ENCODE results near the gene RAB11FIP5. TPM values are rescaled to one million over a fixed set of nuclear protein-coding genes. Genes with fewer than 3 reads are reported as not detected.
A peak's percentile ranks its signal among the peaks of the same experiment; 100 is the strongest.

Gene RAB11FIP5
- total RNA-seq, 1 experiment from 2014 or later = 20.8 TPM

DNA sequence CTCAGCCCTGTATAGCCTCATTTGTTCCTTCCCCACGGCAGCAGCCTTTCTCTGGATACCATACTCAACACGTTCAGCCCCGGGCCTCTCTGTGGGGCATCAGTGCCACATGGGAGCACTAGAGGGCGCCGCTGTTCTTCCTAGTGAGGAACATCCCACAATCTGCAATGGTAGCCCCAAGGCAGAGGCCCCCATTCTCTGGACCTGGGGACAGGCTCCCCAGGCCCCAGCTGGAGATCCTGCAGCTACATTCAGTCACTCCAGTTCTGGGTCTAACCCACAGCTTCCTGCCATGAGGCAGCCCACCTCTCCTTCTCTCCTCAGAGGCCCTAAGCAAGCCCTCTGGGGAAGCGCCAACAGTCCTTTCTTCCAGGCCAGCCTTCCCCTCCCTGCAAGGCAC, 27.1 kb downstream of the RAB11FIP5 start:
- ChIA-PET RAD21 (ENCODE audit: low non-redundant PET in 1 of 2, low total read pairs in 2 of 2, uncharacterized antibody in 2 of 2, unreplicated experiment in 2 of 2) (interaction anchor here in 1 of 2 experiments (2.9 kb wide), 1 partner anchor 71 kb away, joined by 8 read pairs; no protein-coding TSS in a partner anchor), CTCF (interaction anchor here (0.7 to 3.5 kb wide), 4 partner anchors 8 to 126 kb away, joined by 3 to 33 read pairs (median 4); no protein-coding TSS in a partner anchor), POLR2A (no interaction called here)
- H3K4me2 ChIP-seq (ENCODE audit: low read length) = no peak overlapping the region
- no peak overlapping the region for H2AFZ ChIP-seq (ENCODE audit: low read depth, low read length, poor library complexity, severe bottlenecking)
- no peak overlapping the region for H3K9ac ChIP-seq (ENCODE audit: low read length)
- peaks cover 24% of the 10 kb centered on the region; the same call in 1 of the 2 replicates for H3K79me2 ChIP-seq (ENCODE audit: insufficient read depth, low read length)
- peaks cover 0 to 14% of the 10 kb centered on the region in 2 experiments; a peak in 2 of 4 replicates for H3K4me1 ChIP-seq (ENCODE audit: control insufficient read depth in 1 of 2, insufficient read depth in 2 of 2, low read length in 2 of 2)
- H3K9me2 ChIP-seq (ENCODE audit: insufficient read depth) = no peaks in the 10 kb centered on the region
- intact Hi-C loops (cut with micrococcal nuclease) = loop anchor here (1.0 to 5.0 kb wide), 4 partner anchors 71 to 127 kb away; no protein-coding TSS in a partner anchor
- H3K9me3 ChIP-seq (ENCODE audit: control insufficient read depth in 1 of 2, insufficient read depth in 1 of 2, low read depth in 1 of 2, low read length in 2 of 2) = no peaks in the 10 kb centered on the region
- H4K20me1 ChIP-seq (ENCODE audit: insufficient read depth) = peaks cover 3% of the 10 kb centered on the region; the same call in 1 of the 2 replicates
- H3K36me3 ChIP-seq (ENCODE audit: control insufficient read depth in 1 of 2, insufficient read depth in 2 of 2, low read length in 2 of 2) = peaks cover 0 to 10% of the 10 kb centered on the region in 2 experiments; a peak in 2 of 4 replicates
- no peak for DNase-seq (ENCODE audit: low read depth, low spot score)
- no peak overlapping the region for H3K4me3 ChIP-seq (replicated peaks in 1 of 2; ENCODE audit: low read depth in 1 of 2, low read length in 2 of 2)
- TF ChIP-seq RAD21 (IDR thresholded peaks at IDR 0.05; ENCODE audit: low read depth) = peak; percentile 95
- peak; percentile 33 for TF ChIP-seq YY1 (IDR thresholded peaks at IDR 0.05; ENCODE audit: extremely low read depth, insufficient replicate concordance, low read depth, low read length)
- TF ChIP-seq, protein P1, sequence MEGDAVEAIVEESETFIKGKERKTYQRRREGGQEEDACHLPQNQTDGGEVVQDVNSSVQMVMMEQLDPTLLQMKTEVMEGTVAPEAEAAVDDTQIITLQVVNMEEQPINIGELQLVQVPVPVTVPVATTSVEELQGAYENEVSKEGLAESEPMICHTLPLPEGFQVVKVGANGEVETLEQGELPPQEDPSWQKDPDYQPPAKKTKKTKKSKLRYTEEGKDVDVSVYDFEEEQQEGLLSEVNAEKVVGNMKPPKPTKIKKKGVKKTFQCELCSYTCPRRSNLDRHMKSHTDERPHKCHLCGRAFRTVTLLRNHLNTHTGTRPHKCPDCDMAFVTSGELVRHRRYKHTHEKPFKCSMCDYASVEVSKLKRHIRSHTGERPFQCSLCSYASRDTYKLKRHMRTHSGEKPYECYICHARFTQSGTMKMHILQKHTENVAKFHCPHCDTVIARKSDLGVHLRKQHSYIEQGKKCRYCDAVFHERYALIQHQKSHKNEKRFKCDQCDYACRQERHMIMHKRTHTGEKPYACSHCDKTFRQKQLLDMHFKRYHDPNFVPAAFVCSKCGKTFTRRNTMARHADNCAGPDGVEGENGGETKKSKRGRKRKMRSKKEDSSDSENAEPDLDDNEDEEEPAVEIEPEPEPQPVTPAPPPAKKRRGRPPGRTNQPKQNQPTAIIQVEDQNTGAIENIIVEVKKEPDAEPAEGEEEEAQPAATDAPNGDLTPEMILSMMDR (IDR thresholded peaks at IDR 0.05 in 2 of 3, conservative IDR thresholded peaks at IDR 0.05 in 1 of 3; ENCODE audit: borderline replicate concordance in 1 of 3, insufficient read depth in 1 of 3, low read depth in 2 of 3, low read length in 2 of 3) = peak; percentile 91 to 97 (median 97)
- TF ChIP-seq JUND (IDR thresholded peaks at IDR 0.05) = no peak
- no peak for TF ChIP-seq CBX3 (IDR thresholded peaks at IDR 0.05; ENCODE audit: low read depth)
- TF ChIP-seq, protein P2, sequence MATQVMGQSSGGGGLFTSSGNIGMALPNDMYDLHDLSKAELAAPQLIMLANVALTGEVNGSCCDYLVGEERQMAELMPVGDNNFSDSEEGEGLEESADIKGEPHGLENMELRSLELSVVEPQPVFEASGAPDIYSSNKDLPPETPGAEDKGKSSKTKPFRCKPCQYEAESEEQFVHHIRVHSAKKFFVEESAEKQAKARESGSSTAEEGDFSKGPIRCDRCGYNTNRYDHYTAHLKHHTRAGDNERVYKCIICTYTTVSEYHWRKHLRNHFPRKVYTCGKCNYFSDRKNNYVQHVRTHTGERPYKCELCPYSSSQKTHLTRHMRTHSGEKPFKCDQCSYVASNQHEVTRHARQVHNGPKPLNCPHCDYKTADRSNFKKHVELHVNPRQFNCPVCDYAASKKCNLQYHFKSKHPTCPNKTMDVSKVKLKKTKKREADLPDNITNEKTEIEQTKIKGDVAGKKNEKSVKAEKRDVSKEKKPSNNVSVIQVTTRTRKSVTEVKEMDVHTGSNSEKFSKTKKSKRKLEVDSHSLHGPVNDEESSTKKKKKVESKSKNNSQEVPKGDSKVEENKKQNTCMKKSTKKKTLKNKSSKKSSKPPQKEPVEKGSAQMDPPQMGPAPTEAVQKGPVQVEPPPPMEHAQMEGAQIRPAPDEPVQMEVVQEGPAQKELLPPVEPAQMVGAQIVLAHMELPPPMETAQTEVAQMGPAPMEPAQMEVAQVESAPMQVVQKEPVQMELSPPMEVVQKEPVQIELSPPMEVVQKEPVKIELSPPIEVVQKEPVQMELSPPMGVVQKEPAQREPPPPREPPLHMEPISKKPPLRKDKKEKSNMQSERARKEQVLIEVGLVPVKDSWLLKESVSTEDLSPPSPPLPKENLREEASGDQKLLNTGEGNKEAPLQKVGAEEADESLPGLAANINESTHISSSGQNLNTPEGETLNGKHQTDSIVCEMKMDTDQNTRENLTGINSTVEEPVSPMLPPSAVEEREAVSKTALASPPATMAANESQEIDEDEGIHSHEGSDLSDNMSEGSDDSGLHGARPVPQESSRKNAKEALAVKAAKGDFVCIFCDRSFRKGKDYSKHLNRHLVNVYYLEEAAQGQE (IDR thresholded peaks at IDR 0.05; ENCODE audit: low read depth) = no peak
- no TSS peak for BruUV-seq (replicated peaks)
- no peak overlapping the region for H3K27ac ChIP-seq (ENCODE audit: low read depth, low read length)
- no peaks in the 10 kb centered on the region for H3K27me3 ChIP-seq (ENCODE audit: insufficient read depth, low read length)
- peak; percentile 93 for ATAC-seq

Data from HCT116 (cell line).